ENCODE measurements around the gene STING1.
"Not testable (repeated sequence)": the region's sequence is repeated elsewhere in the genome, so short reads cannot be mapped to it uniquely, and the experiment has no call there.

Gene STING1

DNA sequence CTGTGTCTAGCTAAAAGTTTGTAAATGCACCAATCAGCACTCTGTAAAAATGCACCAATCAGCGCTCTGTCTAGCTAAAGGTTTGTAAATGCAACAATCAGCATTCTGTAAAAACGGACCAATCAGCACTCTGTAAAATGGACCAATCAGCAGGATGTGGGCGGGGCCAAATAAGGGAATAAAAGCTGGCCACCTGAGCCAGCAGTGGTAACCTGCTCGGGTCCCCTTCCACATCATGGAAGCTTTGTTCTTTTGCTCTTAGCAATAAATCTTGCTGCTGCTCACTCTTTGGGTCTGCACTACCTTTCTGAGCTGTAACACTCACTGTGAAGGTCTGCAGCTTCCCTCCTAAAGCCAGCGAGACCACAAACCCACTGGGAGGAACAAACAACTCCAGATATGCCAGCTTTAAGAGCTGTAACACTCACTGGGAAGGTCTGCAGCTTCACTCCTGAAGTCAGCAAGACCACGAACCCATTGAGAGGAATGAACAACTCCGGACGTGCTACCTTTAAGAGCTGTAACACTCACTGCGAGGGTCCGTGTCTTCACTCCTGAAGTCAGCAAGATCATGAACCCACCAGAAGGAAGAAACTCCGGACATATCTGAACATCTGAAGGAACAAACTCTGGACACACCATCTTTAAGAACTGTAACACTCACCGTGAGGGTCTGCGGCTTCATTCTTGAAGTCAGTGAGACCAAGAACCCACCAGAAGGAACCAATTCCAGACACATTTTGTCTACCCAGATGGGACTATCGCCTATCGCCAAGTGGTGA lies 20.7 kb upstream of the STING1 start:
- DNase-seq (ENCODE audit: low spot score): not testable (repeated sequence)

DNA sequence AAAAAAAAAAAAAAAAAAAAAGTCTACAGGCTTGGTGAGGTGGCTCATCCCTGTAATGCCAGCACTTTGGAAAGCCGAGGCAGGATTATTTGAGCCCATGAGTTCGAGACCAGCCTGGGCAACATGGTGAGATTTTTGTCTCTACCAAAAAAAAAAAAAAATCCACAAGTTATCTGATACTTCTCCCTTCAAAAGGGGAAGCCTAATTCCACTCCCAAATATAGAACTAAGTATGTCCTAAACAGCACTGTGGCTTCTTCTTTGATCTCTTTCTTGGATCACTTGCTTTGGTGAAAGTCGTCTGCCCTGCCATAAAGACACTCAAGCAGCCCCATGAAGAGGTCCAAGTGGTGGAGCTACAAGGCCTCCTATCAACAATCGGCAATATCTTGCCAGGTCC lies 18.8 kb upstream of the STING1 start:
- DNase-seq (ENCODE audit: low spot score): no peak

GRCh38 chr5:139495638-139496435 lies 13.3 kb upstream of the STING1 start:
- DNase-seq (ENCODE audit: low spot score): no peak

GRCh38 chr5:139494832-139495231 lies 12.3 kb upstream of the STING1 start:
- no peak for DNase-seq (ENCODE audit: low spot score)

DNA sequence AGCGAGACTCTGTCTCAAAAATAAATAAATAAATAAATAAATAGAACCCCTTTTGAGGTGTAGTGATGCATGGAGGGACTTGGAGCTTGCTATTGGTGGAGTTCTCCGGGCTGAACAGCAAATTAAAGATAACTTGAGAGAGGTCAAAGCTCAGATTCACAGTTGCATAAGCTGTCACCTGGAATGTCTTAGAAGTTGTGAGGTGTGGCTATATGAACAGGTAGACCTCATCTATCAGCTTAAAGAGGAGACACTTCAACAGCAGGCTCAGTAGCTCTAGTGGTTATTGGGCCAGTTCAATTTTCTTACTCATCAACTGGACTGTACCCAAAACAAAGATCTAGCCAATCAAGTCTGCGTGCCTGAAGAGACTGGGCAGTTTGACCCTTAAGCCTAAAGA lies 11.7 kb upstream of the STING1 start:
- DNase-seq (ENCODE audit: low spot score): no peak

- no peak for DNase-seq (ENCODE audit: low spot score)
Observed at GRCh38 chr5:139492700-139493192, 10.2 kb upstream of the STING1 start.

- no peak for DNase-seq (ENCODE audit: low spot score)
Observed at GRCh38 chr5:139488260-139488659, 5.7 kb upstream of the STING1 start.

DNA sequence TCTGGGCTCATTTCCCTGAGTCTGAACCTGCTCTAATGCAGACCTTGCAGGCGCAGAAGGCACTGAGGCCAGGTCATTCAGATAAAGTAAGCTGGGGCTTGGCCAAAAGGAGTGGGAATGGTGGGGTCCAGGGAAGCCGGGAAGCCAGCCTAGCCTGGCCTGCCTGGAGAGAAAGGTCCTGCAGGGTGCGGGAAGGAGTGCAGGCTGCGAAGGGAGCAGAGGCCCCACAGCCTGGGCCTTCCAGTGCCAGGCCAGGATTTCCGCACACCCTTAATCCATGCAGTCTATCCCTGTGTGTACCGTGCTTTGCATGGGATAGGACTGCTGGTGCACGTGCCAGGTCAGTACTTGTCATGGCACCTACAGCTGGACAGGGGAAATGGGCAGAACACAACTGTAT lies 3.6 kb upstream of the STING1 start:
- no peak for DNase-seq (ENCODE audit: low spot score)

- not testable (repeated sequence) for DNase-seq (ENCODE audit: low spot score)
Observed at GRCh38 chr5:139482890-139483208, 291 bp upstream of the STING1 start.

GRCh38 chr5:139481580-139482049 lies 943 bp downstream of the STING1 start:
- no peak for DNase-seq (ENCODE audit: low spot score)

GRCh38 chr5:139481122-139481533 lies 1.4 kb downstream of the STING1 start:
- DNase-seq (ENCODE audit: low spot score): no peak

DNA sequence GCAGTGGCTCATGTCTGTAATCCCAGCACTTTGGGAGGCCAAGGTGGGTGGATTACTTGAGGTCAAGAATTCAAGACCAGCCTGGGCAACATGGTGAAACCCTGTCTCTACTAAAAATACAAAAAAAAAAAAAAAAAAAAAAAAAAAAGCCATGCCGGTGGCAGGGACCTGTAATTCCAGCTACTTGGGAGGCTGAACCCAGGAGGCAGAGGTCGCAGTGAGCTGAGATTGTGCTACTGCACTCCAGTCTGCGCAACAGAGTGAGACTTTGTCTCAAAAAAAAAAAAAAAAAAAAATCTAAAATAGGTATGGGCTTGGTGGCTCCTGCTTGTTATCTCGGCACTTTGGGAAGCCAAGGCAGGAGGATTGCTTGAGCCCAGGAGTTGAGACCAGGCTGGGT lies 2.8 kb downstream of the STING1 start:
- DNase-seq (ENCODE audit: low spot score): not testable (repeated sequence)

GRCh38 chr5:139478657-139479423 lies 3.7 kb downstream of the STING1 start:
- not testable (repeated sequence) for DNase-seq (ENCODE audit: low spot score)

GRCh38 chr5:139475865-139476617 lies 6.5 kb downstream of the STING1 start:
- DNase-seq (ENCODE audit: low spot score): no peak

GRCh38 chr5:139474890-139475791 lies 7.4 kb downstream of the STING1 start:
- no peak for DNase-seq (ENCODE audit: low spot score)

GRCh38 chr5:139473565-139473964 lies 9.0 kb downstream of the STING1 start:
- no peak for DNase-seq (ENCODE audit: low spot score)

GRCh38 chr5:139473105-139473504 lies 9.5 kb downstream of the STING1 start:
- DNase-seq (ENCODE audit: low spot score): no peak

GRCh38 chr5:139472386-139473030 lies 10.1 kb downstream of the STING1 start:
- DNase-seq (ENCODE audit: low spot score): no peak

- DNase-seq (ENCODE audit: low spot score): no peak
Observed at GRCh38 chr5:139470821-139471300, 11.7 kb downstream of the STING1 start, which contains the start of gene SMIM33. TSS of gene SMIM33 (plus strand) at chr5:139471004. CDS start at chr5:139471122, 118 bp downstream.

Data from left forelimb (tissue), 1 donor.